Measurements from ENCODE around the gene AFAP1L2.
A peak's percentile ranks its signal among the peaks of the same experiment; 100 is the strongest.

AFAP1L2 gene

GRCh38 chr10:114304571-114305421, 99.5 kb downstream of the AFAP1L2 start:
- DNase-seq (ENCODE audit: low read depth, low spot score) = no peak
- TF ChIP-seq CTCF (IDR thresholded peaks at IDR 0.05; ENCODE audit: low read depth, low read length) = peak; percentile 78
- H3K4me3 ChIP-seq (ENCODE audit: low read depth, low read length) = peak overlapping the region; percentile 29
- in situ Hi-C loops (cut with HindIII; ENCODE audit: low sequenced_read_pairs) = no loop called here

- in situ Hi-C loops (cut with HindIII; ENCODE audit: low sequenced_read_pairs) = no loop called here
- peak overlapping the region; percentile 29 for H3K4me3 ChIP-seq (ENCODE audit: low read depth, low read length)
- DNase-seq (ENCODE audit: low read depth, low spot score) = peak; percentile 93
- TF ChIP-seq CTCF (IDR thresholded peaks at IDR 0.05; ENCODE audit: low read depth, low read length) = peak; percentile 85
These were observed 100.2 kb downstream of the AFAP1L2 start for GRCh38 chr10:114304017-114304570.

- TF ChIP-seq CTCF (IDR thresholded peaks at IDR 0.05; ENCODE audit: low read depth, low read length) = no peak
- no peak for DNase-seq (ENCODE audit: low read depth, low spot score)
- no peak overlapping the region for H3K4me3 ChIP-seq (ENCODE audit: low read depth, low read length)
- in situ Hi-C loops (cut with HindIII; ENCODE audit: low sequenced_read_pairs) = no loop called here
These were observed 100.7 kb downstream of the AFAP1L2 start for GRCh38 chr10:114303556-114303955.

- in situ Hi-C loops (cut with HindIII; ENCODE audit: low sequenced_read_pairs) = no loop called here
- H3K4me3 ChIP-seq (ENCODE audit: low read depth, low read length) = no peak overlapping the region
- no peak for DNase-seq (ENCODE audit: low read depth, low spot score)
- TF ChIP-seq CTCF (IDR thresholded peaks at IDR 0.05; ENCODE audit: low read depth, low read length) = no peak
These were observed 102.2 kb downstream of the AFAP1L2 start for GRCh38 chr10:114301951-114302710.

GRCh38 chr10:114301177-114301576, 103.1 kb downstream of the AFAP1L2 start:
- no peak for TF ChIP-seq CTCF (IDR thresholded peaks at IDR 0.05; ENCODE audit: low read depth, low read length)
- DNase-seq (ENCODE audit: low read depth, low spot score) = no peak
- in situ Hi-C loops (cut with HindIII; ENCODE audit: low sequenced_read_pairs) = no loop called here
- no peak overlapping the region for H3K4me3 ChIP-seq (ENCODE audit: low read depth, low read length)

GRCh38 chr10:114300036-114300645, 104.2 kb downstream of the AFAP1L2 start:
- in situ Hi-C loops (cut with HindIII; ENCODE audit: low sequenced_read_pairs) = no loop called here
- no peak overlapping the region for H3K4me3 ChIP-seq (ENCODE audit: low read depth, low read length)
- no peak for DNase-seq (ENCODE audit: low read depth, low spot score)
- TF ChIP-seq CTCF (IDR thresholded peaks at IDR 0.05; ENCODE audit: low read depth, low read length) = no peak

All from astrocyte of the spinal cord (primary cell).